Stimulated activated naive CD8-positive, alpha-beta T cell treated with anti-CD3 and anti-CD28 coated beads, Interleukin-15, amount 100 ng/mL, for 72 hours (primary cell): Measurements from ENCODE around the gene TAF5.
"Not testable (repeated sequence)": the region's sequence is repeated elsewhere in the genome, so short reads cannot be mapped to it uniquely, and the experiment has no call there.

Source experiments
- ATAC-seq: fragments of 150-1000 bp; cut with Tn5 transposase; 2 replicates; pipeline ENCODE4 v1.10.0; 2021; ENCODE audit warnings: mild to moderate bottlenecking, moderate library complexity
- DNase-seq, 2 donors: peaks; one replicate each; pipeline ENCODE4 v3.0.0; 2021 to 2022
- H3K27ac Mint-ChIP-seq, 2 donors: one replicate each; pipeline ENCODE4 v1.8.0; 2022; ENCODE audit warnings: mild to moderate bottlenecking in 2 of 2, mixed read lengths in 2 of 2, moderate library complexity in 2 of 2
- H3K27me3 Mint-ChIP-seq: one replicate; pipeline ENCODE4 v1.8.0; 2022; ENCODE audit warnings: mixed read lengths
- H3K4me1 Mint-ChIP-seq: one replicate; pipeline ENCODE4 v1.8.0; 2022; ENCODE audit warnings: mild to moderate bottlenecking, mixed read lengths
- H3K4me3 Mint-ChIP-seq, 2 donors: one replicate each; pipeline ENCODE4 v1.8.0; 2022; ENCODE audit warnings: mild to moderate bottlenecking in 2 of 2, mixed read lengths in 2 of 2, moderate library complexity in 1 of 2
- H3K9me3 Mint-ChIP-seq, 2 donors: one replicate each; pipeline ENCODE4 v1.8.0; 2022; ENCODE audit warnings: mixed read lengths in 2 of 2

Gene TAF5

DNA sequence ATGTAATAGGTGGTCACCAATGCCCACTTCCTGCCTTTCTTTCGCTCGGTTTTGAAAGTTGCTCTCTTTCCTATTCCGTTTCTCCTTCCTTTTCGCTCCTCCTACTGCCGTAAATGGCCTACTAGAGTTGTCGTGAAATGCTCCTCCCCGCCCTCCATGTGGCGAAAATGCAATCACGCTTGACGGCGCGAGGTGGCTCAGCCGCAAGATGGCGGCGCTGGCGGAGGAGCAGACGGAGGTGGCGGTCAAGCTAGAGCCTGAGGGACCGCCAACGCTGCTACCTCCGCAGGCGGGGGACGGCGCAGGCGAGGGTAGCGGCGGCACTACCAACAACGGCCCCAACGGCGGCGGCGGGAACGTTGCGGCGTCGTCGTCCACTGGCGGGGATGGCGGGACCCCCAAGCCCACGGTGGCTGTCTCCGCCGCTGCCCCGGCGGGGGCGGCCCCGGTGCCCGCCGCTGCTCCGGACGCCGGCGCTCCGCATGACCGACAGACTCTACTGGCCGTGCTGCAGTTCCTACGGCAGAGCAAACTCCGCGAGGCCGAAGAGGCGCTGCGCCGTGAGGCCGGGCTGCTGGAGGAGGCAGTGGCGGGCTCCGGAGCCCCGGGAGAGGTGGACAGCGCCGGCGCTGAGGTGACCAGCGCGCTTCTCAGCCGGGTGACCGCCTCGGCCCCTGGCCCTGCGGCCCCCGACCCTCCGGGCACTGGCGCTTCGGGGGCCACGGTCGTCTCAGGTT, at the start of gene TAF5:
TAF5 (plus strand) TSS at position 195 of the 737 bp plus-strand sequence; CDS start at position 209, 14 bp downstream.
- DNase-seq (peak; percentile 92 to 95), ATAC-seq (peak; percentile 72)
- peaks cover 20% of the 10 kb centered on the region for H3K4me1 Mint-ChIP-seq
- H3K27me3 Mint-ChIP-seq, result no peaks in the 10 kb centered on the region
- H3K27ac Mint-ChIP-seq, result peak within 1 kb of the TSS; percentile 96 to 97
- H3K4me3 Mint-ChIP-seq, result peak within 1 kb of the TSS; percentile 87 to 95
- no peaks in the 10 kb centered on the region for H3K9me3 Mint-ChIP-seq

DNA sequence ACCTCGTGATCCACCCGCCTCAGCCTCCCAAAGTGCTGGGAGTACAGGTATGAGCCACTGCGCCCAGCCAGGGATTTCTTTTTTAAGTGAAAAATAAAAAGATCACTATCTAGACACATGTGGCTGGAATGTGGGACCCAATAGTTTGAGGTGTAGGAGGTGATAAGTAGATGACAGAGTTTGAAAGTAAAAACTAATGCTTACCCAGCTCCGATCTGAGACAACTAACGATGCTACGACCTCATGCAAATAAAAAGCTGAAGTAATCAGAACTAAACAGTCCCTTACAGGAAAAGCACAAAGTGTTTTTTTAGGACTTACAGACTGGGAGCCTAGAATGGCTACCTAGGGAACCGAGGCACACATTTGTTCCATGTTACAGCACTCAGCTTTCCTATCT, 39.9 kb upstream of the TAF5 start:
- no peak for ATAC-seq
- no peak overlapping the region for H3K4me3 Mint-ChIP-seq
- no peaks in the 10 kb centered on the region for H3K9me3 Mint-ChIP-seq
- no peaks in the 10 kb centered on the region for H3K4me1 Mint-ChIP-seq
- DNase-seq, result no peak
- H3K27me3 Mint-ChIP-seq, result no peaks in the 10 kb centered on the region
- no peak overlapping the region for H3K27ac Mint-ChIP-seq

DNA sequence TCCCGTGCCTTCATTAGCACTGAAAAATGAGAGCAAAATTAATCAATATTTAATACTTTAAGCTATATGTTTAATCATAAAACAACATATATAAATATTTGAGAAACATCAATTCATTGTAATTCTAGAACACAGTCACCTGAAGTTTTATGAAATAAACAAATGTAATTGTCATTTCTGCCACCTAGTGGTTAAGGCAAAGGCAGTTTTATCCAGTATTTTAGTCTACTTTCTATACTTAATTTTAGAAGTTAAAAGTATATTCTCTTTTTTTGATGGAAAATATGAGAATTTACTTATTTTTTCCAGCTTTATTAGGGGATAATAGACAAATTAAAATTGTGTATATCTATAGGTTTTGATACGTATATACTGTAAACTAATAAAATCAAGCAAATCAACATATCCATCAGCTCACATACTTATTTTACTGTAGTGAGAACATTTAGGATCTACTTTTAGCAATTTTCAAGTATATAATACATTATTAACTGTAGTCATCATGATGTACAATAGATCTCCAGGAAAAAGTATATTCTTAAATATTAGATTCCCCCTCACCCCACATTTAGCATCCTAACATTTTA, 33.7 kb upstream of the TAF5 start:
- Mint-ChIP-seq H3K4me1 (no peaks in the 10 kb centered on the region), H3K27me3 (no peaks in the 10 kb centered on the region), H3K27ac (no peak overlapping the region), H3K9me3 (no peaks in the 10 kb centered on the region), H3K4me3 (no peak overlapping the region)
- DNase-seq (no peak), ATAC-seq (no peak)

DNA sequence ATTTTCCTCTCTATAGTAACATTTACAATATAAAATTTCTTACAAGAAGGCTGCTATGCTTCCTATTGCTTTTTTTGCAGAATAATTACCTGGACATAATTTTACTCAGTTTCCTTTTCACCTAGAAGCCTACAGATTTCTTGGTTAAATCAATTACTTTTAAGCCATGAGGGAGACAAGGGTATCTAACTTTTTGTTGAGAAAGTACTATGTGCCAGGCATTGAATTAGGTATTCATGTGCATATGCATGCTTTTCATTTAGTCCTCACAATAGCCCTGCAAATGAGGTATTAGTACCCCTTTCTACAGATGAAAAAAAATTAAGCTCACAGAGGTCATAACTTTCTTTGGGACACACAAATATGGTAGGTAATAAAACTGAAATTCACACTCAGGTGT, 33.2 kb upstream of the TAF5 start:
- Mint-ChIP-seq H3K27me3 (no peaks in the 10 kb centered on the region), H3K4me3 (no peak overlapping the region), H3K9me3 (no peaks in the 10 kb centered on the region), H3K4me1 (no peaks in the 10 kb centered on the region), H3K27ac (peak overlapping the region in 1 of 2 donors; percentile 6)
- no peak for DNase-seq
- ATAC-seq, result no peak

DNA sequence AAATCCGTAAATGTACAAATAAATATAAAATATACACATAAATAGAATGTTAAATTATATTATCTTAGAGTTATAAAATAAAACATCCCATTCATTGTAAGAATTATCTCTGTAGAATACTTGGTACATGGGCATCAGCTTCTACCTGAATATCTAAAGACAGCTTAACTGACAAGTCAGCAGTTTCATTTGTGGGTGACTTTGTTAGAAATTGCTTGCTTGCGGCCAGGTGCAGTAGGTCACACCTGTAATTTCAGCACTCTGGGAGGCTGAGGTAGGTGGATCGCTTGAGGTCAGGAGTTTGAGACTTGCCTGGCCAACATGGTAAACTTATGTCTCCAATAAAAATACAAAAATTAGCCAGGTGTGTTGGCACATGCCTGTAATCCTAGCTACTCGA, 31.4 kb upstream of the TAF5 start:
- Mint-ChIP-seq H3K27ac (no peak overlapping the region), H3K9me3 (no peaks in the 10 kb centered on the region), H3K4me3 (no peak overlapping the region), H3K4me1 (no peaks in the 10 kb centered on the region), H3K27me3 (no peaks in the 10 kb centered on the region)
- DNase-seq, result no peak
- ATAC-seq, result no peak

DNA sequence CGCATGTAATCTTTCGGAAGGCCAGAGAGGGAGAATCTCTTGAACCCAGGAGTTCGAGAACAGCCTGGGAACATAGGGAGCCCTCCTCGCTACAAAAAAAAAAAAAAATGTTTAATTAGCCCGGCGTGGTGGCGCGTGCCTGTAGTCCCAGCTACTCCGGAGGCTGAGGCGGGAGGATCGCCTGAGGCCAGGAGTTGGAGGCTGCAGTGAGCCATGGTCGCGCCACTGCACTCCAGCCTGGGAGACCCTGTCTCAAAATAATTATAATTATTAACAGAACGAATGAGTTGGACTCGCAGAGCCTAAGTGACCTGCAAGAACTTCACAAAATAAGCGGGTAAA, 17.6 kb upstream of the TAF5 start:
- no peaks in the 10 kb centered on the region for H3K27me3 Mint-ChIP-seq
- peak overlapping the region; percentile 90 to 99 for H3K27ac Mint-ChIP-seq
- no peaks in the 10 kb centered on the region for H3K9me3 Mint-ChIP-seq
- no peak for ATAC-seq
- no peak for DNase-seq
- H3K4me1 Mint-ChIP-seq, result peaks cover 12% of the 10 kb centered on the region
- H3K4me3 Mint-ChIP-seq, result peak overlapping the region; percentile 96 to 98

DNA sequence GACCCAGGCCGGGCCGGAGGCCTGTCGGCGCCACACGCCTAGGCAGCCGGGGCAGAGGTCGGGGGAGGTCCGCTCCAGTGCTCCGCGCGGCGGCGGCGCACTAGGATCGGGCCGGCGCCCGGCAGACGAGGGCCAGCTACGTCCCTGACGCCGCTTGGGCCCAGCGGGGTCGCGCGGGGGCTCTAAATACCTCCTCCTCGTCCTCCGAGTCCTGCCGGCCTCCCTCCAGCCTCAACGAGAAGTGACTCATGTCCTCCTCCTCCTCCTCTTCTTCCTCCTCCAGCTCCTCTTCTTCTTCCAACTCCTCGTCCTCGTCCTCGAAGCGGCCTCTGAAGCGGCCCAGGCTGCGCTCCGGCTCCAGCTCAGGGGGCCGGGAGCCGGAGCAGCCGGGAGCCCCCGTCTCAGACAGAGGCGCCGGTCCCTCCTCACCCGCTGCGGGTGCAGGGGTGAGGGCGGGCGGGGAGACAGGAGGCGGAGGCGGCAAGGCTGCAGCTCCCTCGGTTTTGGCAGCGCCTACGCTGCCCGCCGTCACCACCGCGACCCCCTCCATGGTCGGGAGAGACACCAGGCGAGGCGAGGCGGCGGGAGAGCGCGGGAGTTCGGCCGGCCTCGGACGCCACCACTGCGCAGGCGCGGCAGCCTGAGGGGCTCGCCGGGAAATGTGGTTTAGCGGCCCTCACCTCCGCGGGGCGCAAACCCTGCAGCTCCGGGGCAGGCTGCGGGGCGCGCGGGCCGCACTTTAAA, 17.1 kb upstream of the TAF5 start, which contains the start of gene PCGF6:
PCGF6 (minus strand) TSS at position 624 of the 744 bp plus-strand sequence; CDS start at position 550, 74 bp downstream.
- ATAC-seq (peak; percentile 89), DNase-seq (peak; percentile 80 to 82)
- H3K27me3 Mint-ChIP-seq, result no peaks in the 10 kb centered on the region
- peaks cover 12% of the 10 kb centered on the region for H3K4me1 Mint-ChIP-seq
- no peaks in the 10 kb centered on the region for H3K9me3 Mint-ChIP-seq
- H3K27ac Mint-ChIP-seq, result peak within 1 kb of the TSS; percentile 95 to 99
- H3K4me3 Mint-ChIP-seq, result peak within 1 kb of the TSS; percentile 96 to 98

DNA sequence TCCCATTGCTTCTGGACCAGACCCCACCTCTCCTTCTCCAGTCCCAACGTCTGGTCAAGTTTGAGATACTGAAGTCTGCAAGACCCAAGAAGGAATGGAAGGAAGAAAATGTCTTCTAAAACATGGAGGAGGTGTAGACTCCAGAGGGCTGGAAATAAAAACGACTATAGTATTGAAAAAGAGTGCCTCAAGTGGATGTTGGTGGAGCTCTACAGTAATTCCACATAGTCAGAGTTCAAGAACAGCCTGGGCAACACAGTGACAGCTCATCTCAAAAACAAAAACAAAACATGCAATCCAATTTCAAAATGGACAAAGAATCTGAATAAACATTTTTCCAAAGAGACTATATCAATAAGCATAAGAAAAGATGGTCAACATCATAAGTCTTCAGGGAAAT, 14.5 kb upstream of the TAF5 start:
- DNase-seq (no peak), ATAC-seq (no peak)
- no peaks in the 10 kb centered on the region for H3K9me3 Mint-ChIP-seq
- H3K4me1 Mint-ChIP-seq, result peaks cover 12% of the 10 kb centered on the region
- no peaks in the 10 kb centered on the region for H3K27me3 Mint-ChIP-seq
- H3K4me3 Mint-ChIP-seq, result no peak overlapping the region
- no peak overlapping the region for H3K27ac Mint-ChIP-seq

DNA sequence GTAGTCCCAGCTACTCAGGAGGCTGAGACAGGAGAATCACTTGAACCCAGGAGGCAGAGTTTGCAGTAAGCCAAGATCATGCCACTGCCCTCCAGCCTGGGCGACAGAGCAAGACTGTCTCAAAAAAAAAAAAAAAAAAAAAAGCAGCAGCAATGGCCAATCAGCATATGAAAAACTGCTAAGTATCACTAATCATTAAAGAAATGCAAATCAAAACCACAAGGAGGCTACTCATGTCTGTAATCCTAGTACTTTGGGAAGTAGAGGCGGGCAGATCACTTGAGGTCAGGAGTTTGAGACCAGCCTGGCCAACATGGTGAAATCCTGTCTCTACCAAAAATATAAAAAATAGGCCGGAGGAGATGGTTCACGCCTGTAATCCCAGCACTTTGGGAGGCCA, 13.2 kb upstream of the TAF5 start:
- H3K27ac Mint-ChIP-seq, H3K27me3 Mint-ChIP-seq, DNase-seq, ATAC-seq, H3K4me3 Mint-ChIP-seq, H3K9me3 Mint-ChIP-seq: not testable (repeated sequence)
- H3K4me1 Mint-ChIP-seq, result peaks cover 12% of the 10 kb centered on the region

DNA sequence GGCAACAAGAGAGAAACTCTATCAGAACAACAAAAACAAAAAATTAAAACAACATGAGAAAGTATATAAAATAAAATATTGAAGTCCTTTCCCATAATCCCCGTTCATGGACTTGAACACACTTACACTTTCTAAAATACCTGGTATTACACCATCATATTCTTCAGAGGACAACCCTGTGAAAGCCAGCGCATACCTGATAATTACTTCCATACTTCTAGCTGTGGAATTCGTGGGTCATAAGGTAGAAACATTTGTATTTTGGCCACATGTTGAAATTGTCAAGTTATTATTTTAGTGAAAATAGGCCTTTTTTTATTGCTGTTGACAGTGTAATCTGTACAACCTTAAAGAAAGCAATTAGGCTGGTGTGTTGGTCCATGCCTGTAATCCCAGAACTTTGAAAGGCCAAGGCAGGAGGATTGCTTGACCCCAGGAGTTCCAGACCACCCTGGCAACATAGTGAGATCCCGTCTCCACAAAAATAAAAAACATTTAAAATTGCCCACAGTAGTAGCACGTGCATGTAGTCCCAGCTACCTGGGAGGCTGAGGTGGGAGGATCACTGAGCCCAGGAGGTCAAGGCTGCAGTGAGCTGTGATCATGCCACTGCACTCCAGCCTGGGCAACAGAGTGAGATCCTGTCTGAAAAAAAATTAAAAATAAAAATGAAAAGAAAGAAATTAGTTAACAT, 11.7 kb upstream of the TAF5 start:
- ATAC-seq (no peak), DNase-seq (no peak)
- no peak overlapping the region for H3K4me3 Mint-ChIP-seq
- H3K27me3 Mint-ChIP-seq, result no peaks in the 10 kb centered on the region
- H3K9me3 Mint-ChIP-seq, result no peaks in the 10 kb centered on the region
- no peaks in the 10 kb centered on the region for H3K4me1 Mint-ChIP-seq
- no peak overlapping the region for H3K27ac Mint-ChIP-seq

DNA sequence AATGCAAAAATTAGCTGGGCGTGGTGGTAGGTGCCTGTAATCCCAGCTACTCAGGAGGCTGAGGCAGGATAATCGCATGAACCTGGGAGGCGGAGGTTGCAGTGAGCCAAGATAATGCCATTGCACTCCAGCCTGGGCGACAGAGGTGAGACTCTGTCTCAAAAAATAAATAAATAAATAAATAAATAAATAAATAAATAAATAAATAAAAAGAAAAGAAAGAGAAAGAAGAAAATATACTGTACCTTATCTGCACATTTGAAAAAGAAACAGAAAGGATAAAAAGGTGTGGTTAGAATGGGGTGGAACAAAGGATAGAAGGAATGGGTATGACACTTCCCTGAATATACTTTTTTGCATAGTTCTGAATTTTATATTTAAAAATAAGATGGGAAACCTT, 8.3 kb upstream of the TAF5 start:
- not testable (repeated sequence) for H3K9me3 Mint-ChIP-seq, DNase-seq, H3K4me3 Mint-ChIP-seq, H3K27me3 Mint-ChIP-seq, H3K27ac Mint-ChIP-seq, ATAC-seq, H3K4me1 Mint-ChIP-seq

DNA sequence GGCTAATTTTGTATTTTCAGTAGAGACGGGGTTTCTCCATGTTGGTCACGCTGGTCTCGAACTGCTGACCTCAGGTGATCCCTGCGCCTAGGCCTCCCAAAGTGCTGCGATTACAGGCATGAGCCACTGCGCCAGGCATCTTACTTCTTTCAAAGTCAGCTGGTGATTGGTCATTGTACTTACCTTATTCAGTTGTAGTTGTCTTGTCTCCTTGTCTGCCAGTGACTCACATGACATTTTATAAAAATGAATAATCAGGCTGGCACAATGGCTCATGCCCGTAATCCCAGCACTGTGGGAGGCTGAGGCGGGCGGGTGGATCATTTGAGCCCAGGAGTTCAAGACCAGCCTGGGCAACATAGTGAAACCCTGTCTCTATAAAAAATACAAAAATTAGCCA, 7.0 kb upstream of the TAF5 start:
- H3K27ac Mint-ChIP-seq, H3K27me3 Mint-ChIP-seq, H3K4me3 Mint-ChIP-seq, ATAC-seq, H3K9me3 Mint-ChIP-seq, DNase-seq, H3K4me1 Mint-ChIP-seq: not testable (repeated sequence)

DNA sequence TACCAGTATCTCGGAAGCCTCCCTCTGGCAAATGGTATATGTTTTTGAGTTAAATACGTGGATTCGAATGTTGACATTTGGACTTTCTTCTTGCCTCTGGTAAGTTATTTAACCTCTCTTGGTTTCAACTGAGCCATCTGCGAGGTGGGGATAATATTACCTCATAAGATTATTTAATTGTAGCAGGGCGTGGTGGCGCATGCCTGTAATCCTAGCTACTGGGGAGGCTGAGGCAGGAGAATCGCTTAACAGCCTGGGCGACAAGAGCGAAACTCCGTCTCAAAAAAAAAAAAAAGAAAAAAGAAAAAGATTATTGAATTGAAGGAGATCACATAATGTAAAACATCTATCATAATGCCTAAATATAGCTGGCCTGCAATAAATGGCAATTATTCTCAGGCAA, 396 bp upstream of the TAF5 start:
- H3K27me3 Mint-ChIP-seq, result no peaks in the 10 kb centered on the region
- DNase-seq (no peak), ATAC-seq (no peak)
- H3K4me1 Mint-ChIP-seq, result peaks cover 20% of the 10 kb centered on the region
- no peaks in the 10 kb centered on the region for H3K9me3 Mint-ChIP-seq
- peak overlapping the region; percentile 84 to 95 for H3K4me3 Mint-ChIP-seq
- H3K27ac Mint-ChIP-seq, result peak overlapping the region; percentile 96 to 97

DNA sequence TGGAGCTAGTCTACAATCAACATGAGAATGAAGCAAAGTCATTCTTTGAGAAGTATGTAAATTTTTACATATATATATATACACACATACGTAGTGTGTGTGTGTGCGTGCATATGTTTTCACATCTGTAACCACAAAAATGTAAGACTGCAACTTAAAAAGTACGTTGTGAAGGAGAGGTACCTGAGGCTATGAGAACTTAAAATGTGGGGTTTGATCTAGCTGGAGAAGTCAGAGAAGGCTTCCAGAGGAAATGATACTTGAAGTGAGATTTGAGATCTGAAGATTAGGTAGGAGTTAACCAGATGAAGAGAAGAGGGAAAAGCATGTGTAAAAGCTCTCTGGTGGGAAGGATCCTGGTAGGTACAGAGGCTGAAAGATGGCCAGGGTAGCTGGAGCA, 5.8 kb downstream of the TAF5 start:
- no peak for DNase-seq

DNA sequence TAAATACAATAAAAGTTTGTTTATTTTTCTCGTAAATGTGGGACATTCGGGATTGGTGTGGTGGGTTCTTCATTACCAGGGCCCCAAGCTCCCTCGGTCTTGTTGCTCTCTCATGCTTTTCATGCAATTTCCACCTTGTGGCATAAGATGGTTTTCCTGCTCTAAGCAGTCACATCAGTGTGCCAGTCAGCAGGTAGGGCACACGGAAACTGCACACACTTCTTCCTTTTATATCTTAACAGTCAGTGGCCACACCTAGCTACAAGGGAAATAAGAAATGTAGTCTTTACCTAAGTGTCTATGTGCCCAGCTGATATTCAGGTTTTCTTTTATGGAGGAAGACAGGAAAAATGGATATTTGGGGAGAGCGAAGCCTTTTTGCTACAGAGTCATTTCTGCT, 6.5 kb downstream of the TAF5 start:
- H3K9me3 Mint-ChIP-seq, result no peaks in the 10 kb centered on the region
- no peaks in the 10 kb centered on the region for H3K27me3 Mint-ChIP-seq
- no peak overlapping the region for H3K4me3 Mint-ChIP-seq
- no peak for ATAC-seq
- peak overlapping the region in 1 of 2 donors; percentile 23 for H3K27ac Mint-ChIP-seq
- DNase-seq, result no peak
- H3K4me1 Mint-ChIP-seq, result peaks cover 21% of the 10 kb centered on the region

More for the DNA sequence above, 5.8 kb downstream of the TAF5 start:
- Mint-ChIP-seq H3K27me3 (no peaks in the 10 kb centered on the region), H3K9me3 (no peaks in the 10 kb centered on the region), H3K4me1 (peaks cover 21% of the 10 kb centered on the region), H3K27ac (no peak overlapping the region), H3K4me3 (no peak overlapping the region)
- no peak for ATAC-seq

DNA sequence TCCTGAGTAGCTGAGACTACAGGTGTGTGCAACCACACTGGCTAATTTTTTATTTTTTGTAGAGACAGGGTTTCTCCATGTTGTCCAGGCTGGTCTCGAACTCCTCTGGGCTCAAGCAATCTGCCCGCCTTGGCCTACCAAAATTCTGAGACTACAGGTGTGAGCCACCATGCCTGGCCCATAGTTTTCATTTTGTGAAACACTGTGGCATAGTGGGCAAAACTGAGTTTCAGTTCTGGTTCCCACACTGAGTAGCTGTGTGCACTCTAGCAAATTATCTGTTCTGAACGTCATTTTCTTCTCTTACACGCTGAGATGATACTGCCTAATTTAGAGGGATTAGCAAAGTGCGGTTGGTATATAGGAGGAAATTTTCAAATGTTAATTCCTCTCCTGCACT, 15.0 kb downstream of the TAF5 start:
- no peaks in the 10 kb centered on the region for H3K4me1 Mint-ChIP-seq
- ATAC-seq, result no peak

More for the DNA sequence above, 15.0 kb downstream of the TAF5 start:
- no peaks in the 10 kb centered on the region for H3K27me3 Mint-ChIP-seq
- H3K4me3 Mint-ChIP-seq, result no peak overlapping the region
- DNase-seq, result no peak
- H3K27ac Mint-ChIP-seq, result no peak overlapping the region
- no peaks in the 10 kb centered on the region for H3K9me3 Mint-ChIP-seq
